ENCODE measurements around the gene SESTD1. TPM values are rescaled to one million over a fixed set of nuclear protein-coding genes. Genes with fewer than 3 reads are reported as not detected.

SESTD1 gene
- total and polyA plus RNA-seq, 2 of the 4 experiments (the other 2 are of a cell fraction) = 8.4 to 12.7 TPM

DNA sequence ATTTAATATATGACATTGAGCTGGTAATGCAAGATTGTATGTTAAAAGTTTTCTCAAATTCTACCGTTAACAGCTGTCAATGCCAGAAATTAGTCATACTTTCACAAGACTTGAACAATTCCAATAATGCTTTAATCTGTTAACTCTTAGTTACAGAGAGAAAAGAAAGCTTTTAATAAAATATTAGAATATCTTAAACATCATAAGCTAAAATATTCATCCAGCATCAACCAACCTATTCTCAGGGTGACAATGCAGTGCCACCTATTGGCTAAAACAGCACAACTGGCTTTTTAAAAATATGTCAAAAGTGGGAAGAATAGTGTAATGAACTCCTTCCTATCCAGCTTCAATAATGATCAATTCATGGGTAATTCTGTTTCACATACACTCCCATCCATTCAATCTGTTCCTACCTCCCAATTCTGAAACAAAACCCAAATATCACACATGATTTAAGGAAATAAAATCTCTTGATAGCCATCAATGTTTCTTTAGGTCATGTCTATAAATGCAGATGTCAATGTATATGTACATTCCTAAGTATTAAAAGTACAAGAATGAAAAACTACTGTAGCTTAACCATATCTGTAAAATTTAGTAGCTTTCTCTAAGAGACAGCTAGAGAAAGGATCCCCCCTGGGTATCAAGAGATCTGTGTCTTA, 134.9 kb downstream of the SESTD1 start:
- H3K23ac ChIP-seq (ENCODE audit: low read depth, low read length) = no peak overlapping the region
- no peak overlapping the region for H3K18ac ChIP-seq (ENCODE audit: low read depth, low read length)
- no peak overlapping the region for H2BK5ac ChIP-seq (ENCODE audit: low read depth, low read length, poor library complexity, severe bottlenecking)
- H3K14ac ChIP-seq (replicated peaks; ENCODE audit: low read depth, low read length) = no peak overlapping the region
- H3K9ac ChIP-seq (ENCODE audit: low read depth, low read length) = no peak overlapping the region
- ATAC-seq (ENCODE audit: low read depth) (peak; percentile 63), DNase-seq (peak; percentile 10)
- peaks cover 2% of the 10 kb centered on the region; the same call in 1 of the 2 replicates for H3K4me1 ChIP-seq (ENCODE audit: control insufficient read depth, insufficient read depth, low read length)
- dilution Hi-C loops (cut with HindIII; ENCODE audit: low sequenced_read_pairs, unreplicated experiment) (no loop called here), in situ Hi-C loops (cut with MboI; ENCODE audit: low sequenced_read_pairs) (no loop called here), intact Hi-C loops (cut with micrococcal nuclease) (loop anchor here (5.0 kb wide), 1 partner anchor 332 kb away; no protein-coding TSS in a partner anchor)
- no peak overlapping the region for H2BK120ac ChIP-seq (ENCODE audit: low read depth, low read length)
- no peaks in the 10 kb centered on the region for H3K27me3 ChIP-seq (ENCODE audit: control insufficient read depth, insufficient read depth, low read length)
- H3K36me3 ChIP-seq (ENCODE audit: control insufficient read depth, insufficient read depth, low read length) = peaks cover 2% of the 10 kb centered on the region; the same call in 1 of the 2 replicates
- WGBS, 2 experiments (ENCODE audit: extremely low coverage in 2 of 2, insufficient read length in 1 of 2) = no CpG with 5 or more reads among the region's 1 CpG
- no peak overlapping the region for H3K27ac ChIP-seq (ENCODE audit: insufficient read depth, low read length)
- no peak overlapping the region for H2AFZ ChIP-seq (replicated peaks; ENCODE audit: low read length, poor library complexity)
- no peak overlapping the region for H4K8ac ChIP-seq (ENCODE audit: low read depth in 2 of 2, low read length in 2 of 2)
- H2BK15ac ChIP-seq (ENCODE audit: low read depth, low read length) = no peak overlapping the region
- ChIA-PET CTCF (interaction anchor here (0.6 to 1.5 kb wide), 9 partner anchors 13 to 335 kb away, joined by 3 to 8 read pairs (median 4); partner anchors contain the start of gene CCDC141), POLR2A (ENCODE audit: unreplicated experiment) (no interaction called here)
- H3K4ac ChIP-seq (ENCODE audit: low read depth, low read length) = no peak overlapping the region
- no TSS peak for BruUV-seq (replicated peaks)
- no peak overlapping the region for H2BK20ac ChIP-seq (ENCODE audit: low read depth, low read length)
- H3K4me2 ChIP-seq (ENCODE audit: low read depth, low read length) = no peak overlapping the region
- no peak overlapping the region for H2AK5ac ChIP-seq (ENCODE audit: low read depth, low read length)
- H4K91ac ChIP-seq (ENCODE audit: insufficient read depth, low read depth, low read length) = no peak overlapping the region
- H3K9me3 ChIP-seq (ENCODE audit: control insufficient read depth, insufficient read depth, low read length) = no peaks in the 10 kb centered on the region
- no peaks in the 10 kb centered on the region for H4K20me1 ChIP-seq (ENCODE audit: insufficient read depth, low read length)
- H3K4me3 ChIP-seq (ENCODE audit: insufficient read depth, low read depth, low read length) = no peak overlapping the region
- TF ChIP-seq SMC3 (IDR thresholded peaks at IDR 0.05; ENCODE audit: low read depth, low read length) (peak; percentile 41), RAD21 (IDR thresholded peaks at IDR 0.05; ENCODE audit: low read length) (peak; percentile 42), MAZ (IDR thresholded peaks at IDR 0.05; ENCODE audit: borderline replicate concordance, low read depth, low read length) (no peak), BHLHE40 (IDR thresholded peaks at IDR 0.05; ENCODE audit: low read depth, low read length) (no peak), CEBPB (IDR thresholded peaks at IDR 0.05; ENCODE audit: low read depth, low read length) (no peak), CHD1 (IDR thresholded peaks at IDR 0.05; ENCODE audit: low read depth, low read length) (no peak), RCOR1 (IDR thresholded peaks at IDR 0.05; ENCODE audit: insufficient replicate concordance, low read length) (no peak), MXI1 (IDR thresholded peaks at IDR 0.05; ENCODE audit: borderline replicate concordance, low read depth, low read length) (no peak), NFE2L2 (IDR thresholded peaks at IDR 0.05; ENCODE audit: low read depth, low read length) (no peak), FOS (IDR thresholded peaks at IDR 0.05; ENCODE audit: low read depth, low read length) (no peak), POLR2A (IDR thresholded peaks at IDR 0.05; ENCODE audit: low read depth, low read length) (no peak), MAFK (IDR thresholded peaks at IDR 0.05; ENCODE audit: low read depth, low read length) (no peak), RFX5 (IDR thresholded peaks at IDR 0.05; ENCODE audit: low read depth, low read length) (no peak)
- TF ChIP-seq, protein P1, sequence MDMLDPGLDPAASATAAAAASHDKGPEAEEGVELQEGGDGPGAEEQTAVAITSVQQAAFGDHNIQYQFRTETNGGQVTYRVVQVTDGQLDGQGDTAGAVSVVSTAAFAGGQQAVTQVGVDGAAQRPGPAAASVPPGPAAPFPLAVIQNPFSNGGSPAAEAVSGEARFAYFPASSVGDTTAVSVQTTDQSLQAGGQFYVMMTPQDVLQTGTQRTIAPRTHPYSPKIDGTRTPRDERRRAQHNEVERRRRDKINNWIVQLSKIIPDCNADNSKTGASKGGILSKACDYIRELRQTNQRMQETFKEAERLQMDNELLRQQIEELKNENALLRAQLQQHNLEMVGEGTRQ (IDR thresholded peaks at IDR 0.05; ENCODE audit: low read depth, low read length) = no peak
- TF ChIP-seq, protein P2, sequence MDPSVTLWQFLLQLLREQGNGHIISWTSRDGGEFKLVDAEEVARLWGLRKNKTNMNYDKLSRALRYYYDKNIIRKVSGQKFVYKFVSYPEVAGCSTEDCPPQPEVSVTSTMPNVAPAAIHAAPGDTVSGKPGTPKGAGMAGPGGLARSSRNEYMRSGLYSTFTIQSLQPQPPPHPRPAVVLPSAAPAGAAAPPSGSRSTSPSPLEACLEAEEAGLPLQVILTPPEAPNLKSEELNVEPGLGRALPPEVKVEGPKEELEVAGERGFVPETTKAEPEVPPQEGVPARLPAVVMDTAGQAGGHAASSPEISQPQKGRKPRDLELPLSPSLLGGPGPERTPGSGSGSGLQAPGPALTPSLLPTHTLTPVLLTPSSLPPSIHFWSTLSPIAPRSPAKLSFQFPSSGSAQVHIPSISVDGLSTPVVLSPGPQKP (IDR thresholded peaks at IDR 0.05; ENCODE audit: borderline replicate concordance, low read depth, low read length) = no peak
- TF ChIP-seq, protein P3, sequence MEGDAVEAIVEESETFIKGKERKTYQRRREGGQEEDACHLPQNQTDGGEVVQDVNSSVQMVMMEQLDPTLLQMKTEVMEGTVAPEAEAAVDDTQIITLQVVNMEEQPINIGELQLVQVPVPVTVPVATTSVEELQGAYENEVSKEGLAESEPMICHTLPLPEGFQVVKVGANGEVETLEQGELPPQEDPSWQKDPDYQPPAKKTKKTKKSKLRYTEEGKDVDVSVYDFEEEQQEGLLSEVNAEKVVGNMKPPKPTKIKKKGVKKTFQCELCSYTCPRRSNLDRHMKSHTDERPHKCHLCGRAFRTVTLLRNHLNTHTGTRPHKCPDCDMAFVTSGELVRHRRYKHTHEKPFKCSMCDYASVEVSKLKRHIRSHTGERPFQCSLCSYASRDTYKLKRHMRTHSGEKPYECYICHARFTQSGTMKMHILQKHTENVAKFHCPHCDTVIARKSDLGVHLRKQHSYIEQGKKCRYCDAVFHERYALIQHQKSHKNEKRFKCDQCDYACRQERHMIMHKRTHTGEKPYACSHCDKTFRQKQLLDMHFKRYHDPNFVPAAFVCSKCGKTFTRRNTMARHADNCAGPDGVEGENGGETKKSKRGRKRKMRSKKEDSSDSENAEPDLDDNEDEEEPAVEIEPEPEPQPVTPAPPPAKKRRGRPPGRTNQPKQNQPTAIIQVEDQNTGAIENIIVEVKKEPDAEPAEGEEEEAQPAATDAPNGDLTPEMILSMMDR (conservative IDR thresholded peaks at IDR 0.05; ENCODE audit: low read depth, low read length) = peak; percentile 52
- no peak overlapping the region for H2AK9ac ChIP-seq (replicated peaks; ENCODE audit: low read depth, low read length, poor library complexity)
- no peak overlapping the region for H4K5ac ChIP-seq (ENCODE audit: low read depth, low read length)
- H3K79me1 ChIP-seq (ENCODE audit: low read depth in 1 of 2, low read length in 2 of 2) = no peaks in the 10 kb centered on the region
- H3K56ac ChIP-seq (ENCODE audit: extremely low read depth, insufficient read depth, low read length) = no peak overlapping the region
- H3K9me1 ChIP-seq (ENCODE audit: insufficient read depth, low read length) = no peaks in the 10 kb centered on the region
